Measurements from ENCODE around the gene PPP4R4.

DNA sequence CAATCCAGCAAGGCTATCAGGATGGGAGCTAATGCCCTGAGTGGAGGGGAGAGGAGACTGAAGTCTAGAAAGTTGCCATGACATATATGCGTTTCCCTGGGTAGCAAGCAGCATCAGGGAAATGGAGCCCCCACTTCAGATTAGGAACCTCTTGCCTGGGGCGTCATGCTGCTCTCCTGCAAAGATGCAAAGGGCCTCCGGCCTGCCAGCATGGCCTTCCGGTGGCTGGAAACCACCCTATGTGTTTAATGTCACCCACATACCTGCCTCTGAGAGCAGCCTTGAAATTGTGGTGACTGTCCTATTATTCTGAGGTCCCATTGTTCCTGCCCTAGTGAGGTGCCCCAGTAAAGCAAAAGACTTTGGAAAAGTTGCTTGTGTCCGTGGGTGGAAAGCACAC lies 34.7 kb upstream of the PPP4R4 start:
- TF ChIP-seq, protein P1, sequence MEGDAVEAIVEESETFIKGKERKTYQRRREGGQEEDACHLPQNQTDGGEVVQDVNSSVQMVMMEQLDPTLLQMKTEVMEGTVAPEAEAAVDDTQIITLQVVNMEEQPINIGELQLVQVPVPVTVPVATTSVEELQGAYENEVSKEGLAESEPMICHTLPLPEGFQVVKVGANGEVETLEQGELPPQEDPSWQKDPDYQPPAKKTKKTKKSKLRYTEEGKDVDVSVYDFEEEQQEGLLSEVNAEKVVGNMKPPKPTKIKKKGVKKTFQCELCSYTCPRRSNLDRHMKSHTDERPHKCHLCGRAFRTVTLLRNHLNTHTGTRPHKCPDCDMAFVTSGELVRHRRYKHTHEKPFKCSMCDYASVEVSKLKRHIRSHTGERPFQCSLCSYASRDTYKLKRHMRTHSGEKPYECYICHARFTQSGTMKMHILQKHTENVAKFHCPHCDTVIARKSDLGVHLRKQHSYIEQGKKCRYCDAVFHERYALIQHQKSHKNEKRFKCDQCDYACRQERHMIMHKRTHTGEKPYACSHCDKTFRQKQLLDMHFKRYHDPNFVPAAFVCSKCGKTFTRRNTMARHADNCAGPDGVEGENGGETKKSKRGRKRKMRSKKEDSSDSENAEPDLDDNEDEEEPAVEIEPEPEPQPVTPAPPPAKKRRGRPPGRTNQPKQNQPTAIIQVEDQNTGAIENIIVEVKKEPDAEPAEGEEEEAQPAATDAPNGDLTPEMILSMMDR (IDR thresholded peaks at IDR 0.05), result no peak
- no peak for TF ChIP-seq POLR2A (IDR thresholded peaks at IDR 0.05)
